ENCODE measurements around the gene EXOC3L4. TPM values are rescaled to one million over a fixed set of nuclear protein-coding genes. Genes with fewer than 3 reads are reported as not detected.

Gene EXOC3L4
- total and polyA plus RNA-seq, 9 of the 15 experiments (the other 6 are each of a cell fraction or from before 2014, with no cell fraction given) = 0.10 to 6.7 (median 0.98) TPM; not detected in 1

DNA sequence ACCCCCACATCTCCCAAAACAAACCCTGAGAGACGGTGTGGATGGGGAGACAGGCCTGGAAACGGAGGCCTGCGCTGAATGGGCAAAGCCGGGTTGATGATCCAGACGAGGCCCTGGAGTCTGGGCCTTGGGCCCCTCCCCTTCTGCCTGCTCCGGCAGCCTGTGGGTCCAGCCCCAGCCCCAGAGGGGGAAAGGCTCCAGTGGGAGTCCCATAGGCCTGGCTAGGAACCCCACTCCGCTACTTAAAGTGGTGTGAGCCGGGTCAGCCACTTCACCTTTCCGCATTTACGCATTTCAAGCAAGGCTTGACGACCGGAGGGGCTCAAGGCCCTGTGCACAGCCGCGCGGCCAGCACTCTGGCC is 28.0 kb downstream of the EXOC3L4 start:
- ChIA-PET CTCF (ENCODE audit: low intra/inter-chr PET ratio) (no interaction called here), POLR2A (interaction anchor here (0.5 kb wide), 1 partner anchor 419 kb away, joined by 3 read pairs; no protein-coding TSS in a partner anchor)
- Histone ChIP-seq H3K79me2 (ENCODE audit: control insufficient read depth, insufficient read depth, low read length) (peaks cover 21% of the 10 kb centered on the region), H3K27ac (ENCODE audit: extremely low read depth, low read depth, low read length) (peak overlapping the region; percentile 81), H3K9me1 (ENCODE audit: control insufficient read depth, insufficient read depth, low read length) (no peaks in the 10 kb centered on the region), H3K4me2 (ENCODE audit: insufficient read depth, low read length) (peak overlapping the region; percentile 72), H3K4me1 (replicated peaks in 1 of 2; ENCODE audit: control insufficient read depth in 2 of 2, insufficient read depth in 2 of 2, low read length in 2 of 2) (peaks cover 29 to 84% of the 10 kb centered on the region in 2 experiments), H3K9me3 (replicated peaks; ENCODE audit: control insufficient read depth, insufficient read depth, low read depth, low read length) (no peaks in the 10 kb centered on the region), H2AFZ (ENCODE audit: low read depth, low read length) (peak overlapping the region; percentile 80), H3K4me3 (peak overlapping the region; percentile 53), H4K20me1 (replicated peaks; ENCODE audit: control insufficient read depth, insufficient read depth, low read length) (no peaks in the 10 kb centered on the region), H3K9ac (ENCODE audit: insufficient read depth in 1 of 2, low read depth in 2 of 2, low read length in 2 of 2) (peak overlapping the region; percentile 64 to 94; a peak in 3 of 4 replicates), H3K27me3 (ENCODE audit: control insufficient read depth in 2 of 2, insufficient read depth in 2 of 2, low read length in 2 of 2) (no peaks in the 10 kb centered on the region), H3K36me3 (ENCODE audit: control insufficient read depth, insufficient read depth, low read length) (peaks cover 17% of the 10 kb centered on the region; the same call in 1 of the 3 replicates)
- in situ Hi-C loops (cut with MboI) = no loop called here
- DNase-seq (ENCODE audit: extremely low read depth in 1 of 4, low spot score in 3 of 4) = peak in 1 of 4 experiments; percentile 35
- BruUV-seq (replicated peaks) = TSS peak; percentile 39
- intact Hi-C loops (cut with micrococcal nuclease) = no loop called here
- FAIRE-seq = peak; percentile 23
- 27% methylated on average over 9 of the region's 15 CpGs for WGBS (ENCODE audit: insufficient coverage, low coverage, missing lambda C conversion rate)
- ATAC-seq = peak; percentile 6
- peak; percentile 26 for TF ChIP-seq RBBP5 (IDR thresholded peaks at IDR 0.05; ENCODE audit: borderline replicate concordance, insufficient read depth, low read length, poor library complexity, severe bottlenecking)
- TF ChIP-seq, protein P1, sequence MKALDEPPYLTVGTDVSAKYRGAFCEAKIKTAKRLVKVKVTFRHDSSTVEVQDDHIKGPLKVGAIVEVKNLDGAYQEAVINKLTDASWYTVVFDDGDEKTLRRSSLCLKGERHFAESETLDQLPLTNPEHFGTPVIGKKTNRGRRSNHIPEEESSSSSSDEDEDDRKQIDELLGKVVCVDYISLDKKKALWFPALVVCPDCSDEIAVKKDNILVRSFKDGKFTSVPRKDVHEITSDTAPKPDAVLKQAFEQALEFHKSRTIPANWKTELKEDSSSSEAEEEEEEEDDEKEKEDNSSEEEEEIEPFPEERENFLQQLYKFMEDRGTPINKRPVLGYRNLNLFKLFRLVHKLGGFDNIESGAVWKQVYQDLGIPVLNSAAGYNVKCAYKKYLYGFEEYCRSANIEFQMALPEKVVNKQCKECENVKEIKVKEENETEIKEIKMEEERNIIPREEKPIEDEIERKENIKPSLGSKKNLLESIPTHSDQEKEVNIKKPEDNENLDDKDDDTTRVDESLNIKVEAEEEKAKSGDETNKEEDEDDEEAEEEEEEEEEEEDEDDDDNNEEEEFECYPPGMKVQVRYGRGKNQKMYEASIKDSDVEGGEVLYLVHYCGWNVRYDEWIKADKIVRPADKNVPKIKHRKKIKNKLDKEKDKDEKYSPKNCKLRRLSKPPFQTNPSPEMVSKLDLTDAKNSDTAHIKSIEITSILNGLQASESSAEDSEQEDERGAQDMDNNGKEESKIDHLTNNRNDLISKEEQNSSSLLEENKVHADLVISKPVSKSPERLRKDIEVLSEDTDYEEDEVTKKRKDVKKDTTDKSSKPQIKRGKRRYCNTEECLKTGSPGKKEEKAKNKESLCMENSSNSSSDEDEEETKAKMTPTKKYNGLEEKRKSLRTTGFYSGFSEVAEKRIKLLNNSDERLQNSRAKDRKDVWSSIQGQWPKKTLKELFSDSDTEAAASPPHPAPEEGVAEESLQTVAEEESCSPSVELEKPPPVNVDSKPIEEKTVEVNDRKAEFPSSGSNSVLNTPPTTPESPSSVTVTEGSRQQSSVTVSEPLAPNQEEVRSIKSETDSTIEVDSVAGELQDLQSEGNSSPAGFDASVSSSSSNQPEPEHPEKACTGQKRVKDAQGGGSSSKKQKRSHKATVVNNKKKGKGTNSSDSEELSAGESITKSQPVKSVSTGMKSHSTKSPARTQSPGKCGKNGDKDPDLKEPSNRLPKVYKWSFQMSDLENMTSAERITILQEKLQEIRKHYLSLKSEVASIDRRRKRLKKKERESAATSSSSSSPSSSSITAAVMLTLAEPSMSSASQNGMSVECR (CRISPR knock-in tag; IDR thresholded peaks at IDR 0.05) = 0 out of 2 replicates have a peak, but pooled peaks have one; percentile 12
- TF ChIP-seq, protein P2, sequence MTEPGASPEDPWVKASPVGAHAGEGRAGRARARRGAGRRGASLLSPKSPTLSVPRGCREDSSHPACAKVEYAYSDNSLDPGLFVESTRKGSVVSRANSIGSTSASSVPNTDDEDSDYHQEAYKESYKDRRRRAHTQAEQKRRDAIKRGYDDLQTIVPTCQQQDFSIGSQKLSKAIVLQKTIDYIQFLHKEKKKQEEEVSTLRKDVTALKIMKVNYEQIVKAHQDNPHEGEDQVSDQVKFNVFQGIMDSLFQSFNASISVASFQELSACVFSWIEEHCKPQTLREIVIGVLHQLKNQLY (CRISPR knock-in tag; conservative IDR thresholded peaks at IDR 0.05) = no peak
- TF ChIP-seq BRCA1 (IDR thresholded peaks at IDR 0.05) = no peak
- TF ChIP-seq BRCA1 (CRISPR knock-in tag; IDR thresholded peaks at IDR 0.05) = 0 out of 2 replicates have a peak, but pooled peaks have one; percentile 9
- TF ChIP-seq PHB2 (IDR thresholded peaks at IDR 0.05; ENCODE audit: low read depth) = no peak
- no peak for TF ChIP-seq ZNF12 (CRISPR knock-in tag; IDR thresholded peaks at IDR 0.05)
- TF ChIP-seq KDM1A (IDR thresholded peaks at IDR 0.05) = no peak
- no peak for TF ChIP-seq FOSL1 (tag; conservative IDR thresholded peaks at IDR 0.05)
- no peak for TF ChIP-seq SRF (CRISPR knock-in tag; IDR thresholded peaks at IDR 0.05)
- no peak for TF ChIP-seq U2AF1 (optimal IDR thresholded peaks at IDR 0.05; ENCODE audit: low read depth, low read length)
- TF ChIP-seq TCF7 (IDR thresholded peaks at IDR 0.05; ENCODE audit: borderline replicate concordance) = no peak
- no peak for TF ChIP-seq DDX20 (tag; IDR thresholded peaks at IDR 0.05; ENCODE audit: low read depth)
- TF ChIP-seq, protein P3, sequence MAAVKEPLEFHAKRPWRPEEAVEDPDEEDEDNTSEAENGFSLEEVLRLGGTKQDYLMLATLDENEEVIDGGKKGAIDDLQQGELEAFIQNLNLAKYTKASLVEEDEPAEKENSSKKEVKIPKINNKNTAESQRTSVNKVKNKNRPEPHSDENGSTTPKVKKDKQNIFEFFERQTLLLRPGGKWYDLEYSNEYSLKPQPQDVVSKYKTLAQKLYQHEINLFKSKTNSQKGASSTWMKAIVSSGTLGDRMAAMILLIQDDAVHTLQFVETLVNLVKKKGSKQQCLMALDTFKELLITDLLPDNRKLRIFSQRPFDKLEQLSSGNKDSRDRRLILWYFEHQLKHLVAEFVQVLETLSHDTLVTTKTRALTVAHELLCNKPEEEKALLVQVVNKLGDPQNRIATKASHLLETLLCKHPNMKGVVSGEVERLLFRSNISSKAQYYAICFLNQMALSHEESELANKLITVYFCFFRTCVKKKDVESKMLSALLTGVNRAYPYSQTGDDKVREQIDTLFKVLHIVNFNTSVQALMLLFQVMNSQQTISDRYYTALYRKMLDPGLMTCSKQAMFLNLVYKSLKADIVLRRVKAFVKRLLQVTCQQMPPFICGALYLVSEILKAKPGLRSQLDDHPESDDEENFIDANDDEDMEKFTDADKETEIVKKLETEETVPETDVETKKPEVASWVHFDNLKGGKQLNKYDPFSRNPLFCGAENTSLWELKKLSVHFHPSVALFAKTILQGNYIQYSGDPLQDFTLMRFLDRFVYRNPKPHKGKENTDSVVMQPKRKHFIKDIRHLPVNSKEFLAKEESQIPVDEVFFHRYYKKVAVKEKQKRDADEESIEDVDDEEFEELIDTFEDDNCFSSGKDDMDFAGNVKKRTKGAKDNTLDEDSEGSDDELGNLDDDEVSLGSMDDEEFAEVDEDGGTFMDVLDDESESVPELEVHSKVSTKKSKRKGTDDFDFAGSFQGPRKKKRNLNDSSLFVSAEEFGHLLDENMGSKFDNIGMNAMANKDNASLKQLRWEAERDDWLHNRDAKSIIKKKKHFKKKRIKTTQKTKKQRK (IDR thresholded peaks at IDR 0.05; ENCODE audit: borderline replicate concordance, low read depth, low read length) = no peak
